BJ (cell line): ENCODE data around the gene GNG13. TPM values are rescaled to one million over a fixed set of nuclear protein-coding genes. Genes with fewer than 3 reads are reported as not detected.

Experiments used
- CTCF ChIA-PET: fragments of 350-600 bp; formaldehyde crosslinking; extraction: SDS; loops from one replicate; lab custom pipeline; 2021; ENCODE audit warnings: antibody characterized with exemption, inconsistent platforms; lab: Yijun Ruan, JAX
- POLR2A ChIA-PET: fragments of 300-600 bp; sonication (Branson Sonifier 250); formaldehyde crosslinking; extraction: SDS; loops from one replicate; lab custom pipeline; 2021; ENCODE audit warnings: antibody characterized with exemption; lab: Charles Lee
- DNase-seq: peaks from one replicate; pipeline ENCODE4 v3.0.0-alpha.2; 2011; ENCODE audit warnings: low read depth
- H3K27me3 ChIP-seq: 2 replicates; pipeline ENCODE4 v1.6.0; 2011; ENCODE audit warnings: low read length; ENCODE audit not compliant: control insufficient read depth, insufficient read depth
- H3K36me3 ChIP-seq: 2 replicates; pipeline ENCODE4 v1.5.1; 2011; ENCODE audit warnings: low read length; ENCODE audit not compliant: control insufficient read depth, insufficient read depth
- H3K4me3 ChIP-seq: 2 replicates; pipeline ENCODE4 v1.5.1; 2011; ENCODE audit warnings: low read depth, mild to moderate bottlenecking, control low read depth, low read length
- polyA plus RNA-seq: library from polyadenylated mRNA; depleted of rRNA; stranded (reverse); fragments of >200 nt; gene quantifications from 2 replicates; pipeline ENCODE4 v1.2.3, GENCODE V29; 2011; rRNA removed
- small RNA-seq: library from RNA; depleted of rRNA; stranded (forward); fragments of <200 nt; gene quantifications from one replicate; pipeline ENCODE3, GENCODE V24; 2012; ENCODE audit warnings: low replicate concordance, low read depth; ENCODE audit not compliant: insufficient read length
- TF ChIP-seq, protein P1 (sequence below): IDR thresholded peaks from 2 replicates; pipeline ENCODE4 v1.5.1; 2011; ENCODE audit warnings: low read depth, mild to moderate bottlenecking, control low read depth, inconsistent platforms, low read length, moderate library complexity; ENCODE audit not compliant: insufficient read depth

The GNG13 gene
- polyA plus RNA-seq, 1 experiment, result not detected

DNA sequence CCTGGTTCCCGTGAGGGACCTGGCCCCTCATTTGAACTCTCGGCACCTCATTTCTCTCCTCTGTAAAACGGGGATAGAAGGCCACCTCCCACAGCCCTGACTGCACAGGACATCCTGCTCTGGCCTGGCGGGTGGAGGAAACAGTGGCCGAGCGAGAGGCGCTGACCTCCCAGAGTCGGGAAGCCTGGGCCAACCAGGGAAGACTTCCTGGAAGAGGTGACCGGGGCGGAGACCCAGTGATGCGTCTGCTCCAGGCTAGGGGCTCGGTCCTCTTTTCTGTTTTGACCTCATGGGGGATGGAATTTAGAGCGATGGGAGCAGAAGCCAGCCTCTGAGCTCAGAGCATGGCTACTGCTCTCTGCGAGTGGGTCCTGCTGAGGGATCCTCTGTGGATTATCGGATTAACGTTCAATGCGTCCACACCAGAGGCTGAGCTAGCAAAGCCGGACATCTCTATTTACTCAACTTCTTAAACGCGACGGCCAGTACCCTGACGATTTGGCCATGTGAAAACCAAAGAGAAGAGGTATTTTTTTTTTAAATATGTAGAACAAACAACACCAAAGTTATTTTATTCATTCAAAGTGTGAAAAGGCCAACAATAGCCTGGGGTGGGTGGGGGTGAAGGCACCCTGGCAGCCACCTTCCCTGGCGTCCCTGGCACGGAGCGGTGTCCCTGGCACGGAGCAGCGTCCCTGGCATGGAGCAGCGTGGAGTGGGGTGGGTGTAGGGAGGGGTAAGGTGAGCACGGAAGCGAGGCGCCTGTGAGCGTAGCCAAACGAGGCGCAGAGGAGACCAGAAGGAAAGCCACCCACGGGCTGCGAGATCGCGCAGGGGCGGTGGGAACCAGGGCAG lies 49.2 kb downstream of the GNG13 start:
- Histone ChIP-seq H3K36me3 (no peaks in the 10 kb centered on the region), H3K4me3 (no peak overlapping the region), H3K27me3 (0 out of 2 replicates have a peak, but pooled peaks cover 3% of the 10 kb centered on the region)
- DNase-seq, result no peak
- POLR2A ChIA-PET, result no interaction called here
- TF ChIP-seq, protein P1, sequence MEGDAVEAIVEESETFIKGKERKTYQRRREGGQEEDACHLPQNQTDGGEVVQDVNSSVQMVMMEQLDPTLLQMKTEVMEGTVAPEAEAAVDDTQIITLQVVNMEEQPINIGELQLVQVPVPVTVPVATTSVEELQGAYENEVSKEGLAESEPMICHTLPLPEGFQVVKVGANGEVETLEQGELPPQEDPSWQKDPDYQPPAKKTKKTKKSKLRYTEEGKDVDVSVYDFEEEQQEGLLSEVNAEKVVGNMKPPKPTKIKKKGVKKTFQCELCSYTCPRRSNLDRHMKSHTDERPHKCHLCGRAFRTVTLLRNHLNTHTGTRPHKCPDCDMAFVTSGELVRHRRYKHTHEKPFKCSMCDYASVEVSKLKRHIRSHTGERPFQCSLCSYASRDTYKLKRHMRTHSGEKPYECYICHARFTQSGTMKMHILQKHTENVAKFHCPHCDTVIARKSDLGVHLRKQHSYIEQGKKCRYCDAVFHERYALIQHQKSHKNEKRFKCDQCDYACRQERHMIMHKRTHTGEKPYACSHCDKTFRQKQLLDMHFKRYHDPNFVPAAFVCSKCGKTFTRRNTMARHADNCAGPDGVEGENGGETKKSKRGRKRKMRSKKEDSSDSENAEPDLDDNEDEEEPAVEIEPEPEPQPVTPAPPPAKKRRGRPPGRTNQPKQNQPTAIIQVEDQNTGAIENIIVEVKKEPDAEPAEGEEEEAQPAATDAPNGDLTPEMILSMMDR, result no peak
- CTCF ChIA-PET, result interaction anchor here (0.5 to 2.7 kb wide), 6 partner anchors 8 to 38 kb away, joined by 3 to 12 read pairs (median 4); partner anchors contain the start of genes CIAO3 and MSLN

DNA sequence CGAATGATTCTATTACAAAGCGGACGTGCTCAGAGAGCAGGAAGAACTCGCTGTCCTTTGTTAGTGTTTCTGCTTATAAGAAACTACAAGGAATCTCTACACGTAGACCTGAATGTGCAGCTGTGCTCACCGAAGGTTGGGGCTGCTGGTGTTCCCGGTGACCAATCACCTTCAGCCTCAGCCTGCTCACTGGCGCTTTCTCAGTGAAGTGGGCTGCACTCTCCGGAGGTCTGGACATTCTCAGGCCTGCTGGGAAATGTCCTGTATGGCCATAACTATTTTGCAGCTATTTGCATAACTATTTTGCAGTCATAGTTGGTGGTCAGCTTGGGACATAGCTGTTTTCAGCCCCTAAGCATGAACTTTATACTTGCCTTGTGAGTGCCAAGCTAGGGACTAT lies 50.0 kb downstream of the GNG13 start:
- Histone ChIP-seq H3K36me3 (no peaks in the 10 kb centered on the region), H3K27me3 (0 out of 2 replicates have a peak, but pooled peaks cover 3% of the 10 kb centered on the region), H3K4me3 (no peak overlapping the region)
- no peak for DNase-seq
- CTCF ChIA-PET, result interaction anchor here (0.5 to 2.7 kb wide), 4 partner anchors 10 to 40 kb away, joined by 3 to 12 read pairs (median 7); partner anchors contain the start of gene CIAO3
- TF ChIP-seq, protein P1, result no peak
- POLR2A ChIA-PET, result no interaction called here

DNA sequence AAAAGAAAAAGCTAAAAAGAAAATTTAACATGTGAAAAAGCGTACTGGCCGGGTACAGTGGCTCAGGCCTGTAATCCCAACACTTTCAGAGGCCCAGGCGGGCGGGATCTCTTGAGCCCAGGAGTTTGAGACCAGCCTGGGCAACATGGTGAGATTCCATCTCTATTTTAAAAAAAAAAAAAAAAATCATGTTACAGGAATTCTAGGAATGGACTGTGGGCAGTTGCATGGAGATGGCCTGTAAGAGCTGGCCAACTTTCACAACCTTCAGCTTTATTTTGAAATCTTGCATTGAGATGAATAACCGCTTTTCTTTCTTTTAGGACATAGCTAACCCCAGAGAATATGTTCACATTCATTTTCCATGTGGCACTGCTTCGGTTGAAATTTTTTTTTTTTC lies 51.5 kb downstream of the GNG13 start:
- Histone ChIP-seq H3K36me3 (no peaks in the 10 kb centered on the region), H3K27me3 (0 out of 2 replicates have a peak, but pooled peaks cover 3% of the 10 kb centered on the region), H3K4me3 (no peak overlapping the region)
- peak; percentile 73 for DNase-seq
- TF ChIP-seq, protein P1, result no peak
- CTCF ChIA-PET, result interaction anchor here (0.8 to 2.7 kb wide), 5 partner anchors 8 to 37 kb away, joined by 3 to 12 read pairs (median 4); partner anchors contain the start of genes CIAO3 and MSLN
- POLR2A ChIA-PET, result interaction anchor here (0.7 kb wide), 1 partner anchor 13 kb away, joined by 3 read pairs; no protein-coding TSS in a partner anchor

Small RNAs within 50 kb of the gene (small RNA-seq; reads per million reads assigned to genes)
- gene MIR662, result not detected

Other genes starting within 250 kb of the GNG13 start
- gene PRR35, start 240.3 kb downstream of the GNG13 start, polyA plus RNA-seq, result not detected in 2 replicates
- 0.31 and 0.66 TPM in 2 replicates for gene NHLRC4, start 233.7 kb downstream of the GNG13 start, polyA plus RNA-seq
- gene PIGQ, start 230.8 kb downstream of the GNG13 start, polyA plus RNA-seq, result 15.4 and 26.6 TPM in 2 replicates
- gene RAB40C, start 210.7 kb downstream of the GNG13 start, polyA plus RNA-seq, result 6.5 and 7.6 TPM in 2 replicates
- not detected in 2 replicates for gene WFIKKN1, start 169.7 kb downstream of the GNG13 start, polyA plus RNA-seq
- gene METTL26, start 164.4 kb downstream of the GNG13 start, polyA plus RNA-seq, result 77.2 and 105 TPM in 2 replicates
- 10.6 and 16.5 TPM in 2 replicates for gene MCRIP2, start 158.9 kb downstream of the GNG13 start, polyA plus RNA-seq
- gene WDR90, start 151.4 kb downstream of the GNG13 start, polyA plus RNA-seq, result 6.2 and 10.0 TPM in 2 replicates
- gene RHOT2, start 132.6 kb downstream of the GNG13 start, polyA plus RNA-seq, result 37.1 and 81.7 TPM in 2 replicates
- 0.74 and 1.3 TPM in 2 replicates for gene RHBDL1, start 125.1 kb downstream of the GNG13 start, polyA plus RNA-seq
- gene STUB1, start 120.3 kb downstream of the GNG13 start, polyA plus RNA-seq, result 75.9 and 148 TPM in 2 replicates
- gene JMJD8, start 116.4 kb downstream of the GNG13 start, polyA plus RNA-seq, result 54.8 and 91.8 TPM in 2 replicates
- gene WDR24, start 110.3 kb downstream of the GNG13 start, polyA plus RNA-seq, result 2.2 and 3.7 TPM in 2 replicates
- gene FBXL16, start 94.9 kb downstream of the GNG13 start, polyA plus RNA-seq, result 0.32 and 0.67 TPM in 2 replicates
- gene METRN, start 85.6 kb downstream of the GNG13 start, polyA plus RNA-seq, result 33.7 and 40.3 TPM in 2 replicates
- 7.7 and 10.7 TPM in 2 replicates for gene ANTKMT, start 79.6 kb downstream of the GNG13 start, polyA plus RNA-seq
- gene CCDC78, start 74.3 kb downstream of the GNG13 start, polyA plus RNA-seq, result 0.77 and 2.4 TPM in 2 replicates
- gene HAGHL, start 73.6 kb downstream of the GNG13 start, polyA plus RNA-seq, result 4.3 and 7.0 TPM in 2 replicates
- 16.1 and 23.1 TPM in 2 replicates for gene CIAO3, start 59.7 kb downstream of the GNG13 start, polyA plus RNA-seq
- 0.25 and 0.67 TPM in 2 replicates for gene MSLN, start 40.0 kb downstream of the GNG13 start, polyA plus RNA-seq
- 13.7 and 24.7 TPM in 2 replicates for gene RPUSD1, start 12.4 kb downstream of the GNG13 start, polyA plus RNA-seq
- 2.6 and 6.1 TPM in 2 replicates for gene CHTF18, start 12.1 kb downstream of the GNG13 start, polyA plus RNA-seq
- 14.8 and 28.9 TPM in 2 replicates for gene LMF1, start 170.2 kb upstream of the GNG13 start, polyA plus RNA-seq
- 0.04 TPM in 2 replicates for gene SOX8, start 181.0 kb upstream of the GNG13 start, polyA plus RNA-seq